Keratinocyte (primary cell): Measurements from ENCODE around the gene KLF16. TPM values are rescaled to one million over a fixed set of nuclear protein-coding genes. Genes with fewer than 3 reads are reported as not detected.

Source experiments
- DNase-seq: peaks from one replicate; pipeline ENCODE4 v3.0.0-alpha.2; 2011; ENCODE audit warnings: low read depth, missing footprints, low spot score
- FAIRE-seq: peaks from 2 replicates; lab custom pipeline; 2011; peaks lifted over from hg19 to GRCh38; lab: Jason Lieb, UNC
- H2AFZ ChIP-seq: 2 replicates; pipeline ENCODE4 v1.6.0; 2012; ENCODE audit warnings: low read length, control low read depth, inconsistent platforms; ENCODE audit not compliant: control insufficient read depth
- H3K27ac ChIP-seq: 2 replicates; pipeline ENCODE4 v1.5.1; 2011; ENCODE audit warnings: low read length; ENCODE audit not compliant: control insufficient read depth, insufficient read depth
- H3K27me3 ChIP-seq: 3 replicates; pipeline ENCODE4 v1.6.0; 2011; ENCODE audit warnings: low read length; ENCODE audit not compliant: control insufficient read depth, insufficient read depth; ENCODE audit errors: extremely low read depth
- H3K36me3 ChIP-seq, 2 experiments: 2 replicates in 1 of 2; 3 replicates in 1 of 2; pipeline ENCODE4 v1.5.1; 2011; ENCODE audit warnings: low read length in 2 of 2, mild to moderate bottlenecking in 1 of 2; ENCODE audit not compliant: control insufficient read depth in 2 of 2, insufficient read depth in 2 of 2; ENCODE audit errors: extremely low read depth in 1 of 2
- H3K4me1 ChIP-seq: 3 replicates; pipeline ENCODE4 v1.5.1; 2011; ENCODE audit warnings: low read length; ENCODE audit not compliant: control insufficient read depth, insufficient read depth; ENCODE audit errors: extremely low read depth
- H3K4me2 ChIP-seq: 3 replicates; pipeline ENCODE4 v1.6.0; 2011; ENCODE audit warnings: low read depth, low read length; ENCODE audit not compliant: control insufficient read depth, insufficient read depth; ENCODE audit errors: extremely low read depth
- H3K4me3 ChIP-seq, 3 experiments: fragments of 200-600 bp in 1 of 3; sonication (generic) in 1 of 3; 2 replicates in 2 of 3; 3 replicates in 1 of 3; pipeline ENCODE4 v1.5.1; 2011 to 2016; ENCODE audit warnings: low read length in 3 of 3, mild to moderate bottlenecking in 3 of 3, control low read depth in 2 of 3, inconsistent platforms in 1 of 3, low read depth in 1 of 3, mixed read lengths in 1 of 3, mixed run types in 1 of 3, moderate library complexity in 1 of 3; ENCODE audit not compliant: control insufficient read depth in 2 of 3, insufficient read depth in 2 of 3; ENCODE audit errors: extremely low read depth in 1 of 3
- H3K79me2 ChIP-seq: 2 replicates; pipeline ENCODE4 v1.6.0; 2012; ENCODE audit warnings: low read length; ENCODE audit not compliant: control insufficient read depth, insufficient read depth
- H3K9ac ChIP-seq: 3 replicates; pipeline ENCODE4 v1.6.0; 2011; ENCODE audit warnings: low read length; ENCODE audit not compliant: control insufficient read depth, insufficient read depth; ENCODE audit errors: extremely low read depth
- H3K9me1 ChIP-seq: 3 replicates; pipeline ENCODE4 v1.6.0; 2011; ENCODE audit warnings: low read length; ENCODE audit not compliant: control insufficient read depth, insufficient read depth; ENCODE audit errors: extremely low read depth
- H3K9me3 ChIP-seq: 2 replicates; pipeline ENCODE4 v1.5.1; 2012; ENCODE audit warnings: low read depth, low read length; ENCODE audit not compliant: control insufficient read depth
- H4K20me1 ChIP-seq: 3 replicates; pipeline ENCODE4 v1.6.0; 2011; ENCODE audit warnings: low read length; ENCODE audit not compliant: control insufficient read depth, insufficient read depth; ENCODE audit errors: extremely low read depth
- EZH2 ChIP-seq: IDR thresholded peaks from one replicate; pipeline ENCODE4 v1.6.1; 2012; ENCODE audit warnings: inconsistent platforms, mild to moderate bottlenecking, low read length, moderate library complexity
- dilution Hi-C: fragments of 300-500 bp; cut with MboI; formaldehyde crosslinking; loops from one replicate; pipeline ENCODE4 v1.7.0; 2020; ENCODE audit warnings: low sequenced_read_pairs; ENCODE audit not compliant: extremely low pct_ligation_motif_present
- polyA plus RNA-seq, 5 experiments: library from polyadenylated mRNA; depleted of rRNA in 3 of 5; stranded (reverse) in 3 of 5; stranded (forward) in 1 of 5; unstranded in 1 of 5; fragments of >200 nt; gene quantifications; 1 replicate in 1 of 5; 2 replicates in 3 of 5; 3 replicates in 1 of 5; pipeline versions ENCODE4 v1.2.1 to v1.2.3, GENCODE V29; 2011 to 2012; ENCODE audit warnings: missing spikeins in 2 of 5, low read depth in 1 of 5, low replicate concordance in 1 of 5
- TF ChIP-seq, protein P1 (sequence below), 3 experiments: IDR thresholded peaks in 1 of 3; conservative IDR thresholded peaks in 1 of 3; optimal IDR thresholded peaks in 1 of 3; 2 replicates in 2 of 3; 3 replicates in 1 of 3; pipeline versions ENCODE3 to v1.5.1; 2011; ENCODE audit warnings: low read length in 3 of 3, mild to moderate bottlenecking in 3 of 3, moderate library complexity in 2 of 3, control low read depth in 1 of 3, inconsistent platforms in 1 of 3; ENCODE audit not compliant: insufficient read depth in 2 of 3; ENCODE audit errors: extremely low read depth in 1 of 3

KLF16 gene
- polyA plus RNA-seq, 1 donor (not counting 4 experiments of a cell fraction or from before 2014, with no cell fraction given), result 4.9 TPM

DNA sequence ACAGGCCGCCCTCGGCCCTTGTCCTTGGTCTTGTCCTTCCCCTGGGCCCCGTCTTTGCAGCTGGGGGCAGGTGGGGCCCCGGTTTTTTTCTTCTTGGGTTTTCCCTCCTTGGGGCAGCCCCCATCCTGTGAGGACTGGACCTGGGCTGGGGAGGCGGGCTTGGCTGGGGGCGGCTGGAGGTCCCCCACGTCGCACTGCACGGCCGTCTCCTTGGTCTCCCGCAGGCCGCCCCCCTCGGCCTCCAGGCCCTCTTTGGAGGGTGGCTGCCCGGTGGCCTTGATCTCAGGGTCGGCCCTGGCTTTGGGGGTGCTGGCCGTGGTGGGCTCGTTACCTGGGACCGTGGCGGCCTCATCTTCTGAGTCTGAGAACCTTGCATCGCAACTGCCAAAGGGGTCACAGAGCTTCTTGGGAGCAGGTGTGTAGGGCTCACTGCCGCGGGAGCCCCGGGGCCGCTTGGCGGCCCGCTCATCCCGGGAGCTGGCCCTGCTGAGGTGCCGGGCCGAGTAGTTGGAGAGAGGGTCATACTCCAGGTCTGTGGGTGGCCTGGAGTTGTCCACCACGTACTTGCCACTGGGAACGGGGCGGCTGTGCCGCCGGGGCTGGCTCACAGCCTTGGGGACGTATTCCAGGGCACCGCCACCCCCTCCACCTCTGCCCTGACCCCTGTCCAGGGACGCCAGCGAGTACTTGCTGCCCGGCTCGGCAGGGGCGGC lies 35.7 kb downstream of the KLF16 start:
- H3K36me3 ChIP-seq, result peaks cover 12 to 16% of the 10 kb centered on the region in 2 experiments
- H3K27ac ChIP-seq, result no peak overlapping the region
- no peaks in the 10 kb centered on the region for H3K9me1 ChIP-seq
- no peaks in the 10 kb centered on the region for H3K4me1 ChIP-seq
- peaks cover 21% of the 10 kb centered on the region for H3K79me2 ChIP-seq
- H3K4me2 ChIP-seq, result no peak overlapping the region
- DNase-seq, result no peak
- no peak overlapping the region for H3K4me3 ChIP-seq
- no peak overlapping the region for H2AFZ ChIP-seq
- H4K20me1 ChIP-seq, result peaks cover 10% of the 10 kb centered on the region
- no peak for TF ChIP-seq EZH2
- TF ChIP-seq, protein P1, sequence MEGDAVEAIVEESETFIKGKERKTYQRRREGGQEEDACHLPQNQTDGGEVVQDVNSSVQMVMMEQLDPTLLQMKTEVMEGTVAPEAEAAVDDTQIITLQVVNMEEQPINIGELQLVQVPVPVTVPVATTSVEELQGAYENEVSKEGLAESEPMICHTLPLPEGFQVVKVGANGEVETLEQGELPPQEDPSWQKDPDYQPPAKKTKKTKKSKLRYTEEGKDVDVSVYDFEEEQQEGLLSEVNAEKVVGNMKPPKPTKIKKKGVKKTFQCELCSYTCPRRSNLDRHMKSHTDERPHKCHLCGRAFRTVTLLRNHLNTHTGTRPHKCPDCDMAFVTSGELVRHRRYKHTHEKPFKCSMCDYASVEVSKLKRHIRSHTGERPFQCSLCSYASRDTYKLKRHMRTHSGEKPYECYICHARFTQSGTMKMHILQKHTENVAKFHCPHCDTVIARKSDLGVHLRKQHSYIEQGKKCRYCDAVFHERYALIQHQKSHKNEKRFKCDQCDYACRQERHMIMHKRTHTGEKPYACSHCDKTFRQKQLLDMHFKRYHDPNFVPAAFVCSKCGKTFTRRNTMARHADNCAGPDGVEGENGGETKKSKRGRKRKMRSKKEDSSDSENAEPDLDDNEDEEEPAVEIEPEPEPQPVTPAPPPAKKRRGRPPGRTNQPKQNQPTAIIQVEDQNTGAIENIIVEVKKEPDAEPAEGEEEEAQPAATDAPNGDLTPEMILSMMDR (optimal IDR thresholded peaks at IDR 0.05 in 1 of 3, IDR thresholded peaks at IDR 0.05 in 1 of 3, conservative IDR thresholded peaks at IDR 0.05 in 1 of 3; ENCODE audit: extremely low read depth in 1 of 3, insufficient read depth in 2 of 3, low read length in 3 of 3), result no peak
- FAIRE-seq, result no peak
- dilution Hi-C loops, result no loop called here
- no peaks in the 10 kb centered on the region for H3K9me3 ChIP-seq
- no peaks in the 10 kb centered on the region for H3K27me3 ChIP-seq
- H3K9ac ChIP-seq, result no peak overlapping the region

DNA sequence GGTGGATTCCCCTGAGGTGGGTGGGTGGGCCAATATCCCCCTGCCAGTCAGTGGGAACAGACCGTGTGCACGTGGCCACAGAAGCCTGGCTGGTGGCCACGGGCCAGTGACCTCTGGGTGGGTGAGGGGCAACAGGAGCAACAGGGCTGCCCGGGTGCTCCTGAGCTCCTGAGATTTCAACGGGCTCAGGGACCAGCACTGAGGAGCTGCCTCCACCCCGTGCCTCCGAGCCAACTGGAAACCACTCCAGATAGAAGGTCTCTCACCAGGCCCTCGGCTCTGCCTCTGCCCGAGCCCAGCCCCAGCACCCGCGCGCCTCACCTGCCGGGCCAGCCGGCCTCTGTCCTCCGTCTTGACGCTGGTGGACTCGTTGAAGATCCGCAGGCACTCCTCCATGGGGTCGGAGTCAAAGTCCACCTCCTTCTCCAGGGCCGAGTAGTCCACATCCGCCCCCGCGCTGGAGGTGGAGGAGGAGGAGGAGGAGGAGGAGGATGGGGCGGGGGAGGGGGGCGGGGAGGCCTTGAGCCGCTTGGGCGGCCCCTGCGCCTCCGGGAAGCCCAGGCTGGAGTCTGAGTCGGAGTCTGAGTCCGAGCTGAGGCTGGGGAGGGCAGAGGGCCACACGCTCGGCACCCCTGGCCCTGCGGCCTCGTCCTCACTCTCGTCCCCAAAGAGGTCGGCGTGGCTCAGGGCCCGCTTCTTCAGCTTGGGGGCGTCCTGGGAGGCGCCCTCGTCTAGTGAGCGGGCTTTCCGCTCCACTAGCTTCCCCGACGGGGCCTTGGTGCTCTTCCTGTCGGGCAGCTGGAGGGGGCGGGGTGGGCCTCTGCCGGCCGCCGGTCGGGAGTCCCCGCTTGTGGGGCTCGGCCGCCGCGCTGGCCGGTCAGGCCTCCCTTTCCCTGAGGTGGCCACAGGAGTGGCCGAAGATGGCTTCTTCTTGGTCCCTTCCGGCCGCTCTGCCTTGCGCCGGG lies 36.5 kb downstream of the KLF16 start:
- Histone ChIP-seq H3K36me3 (peaks cover 18 to 21% of the 10 kb centered on the region in 2 experiments), H3K4me2 (no peak overlapping the region), H3K9me3 (no peaks in the 10 kb centered on the region), H2AFZ (no peak overlapping the region), H3K9ac (no peak overlapping the region), H4K20me1 (peaks cover 5% of the 10 kb centered on the region), H3K79me2 (peaks cover 15% of the 10 kb centered on the region), H3K4me3 (no peak overlapping the region), H3K27me3 (no peaks in the 10 kb centered on the region), H3K27ac (no peak overlapping the region), H3K4me1 (no peaks in the 10 kb centered on the region), H3K9me1 (no peaks in the 10 kb centered on the region)
- no peak for TF ChIP-seq EZH2
- TF ChIP-seq, protein P1 (optimal IDR thresholded peaks at IDR 0.05 in 1 of 3, IDR thresholded peaks at IDR 0.05 in 1 of 3, conservative IDR thresholded peaks at IDR 0.05 in 1 of 3; ENCODE audit: extremely low read depth in 1 of 3, insufficient read depth in 2 of 3, low read length in 3 of 3), result peak in 1 of 3 experiments; percentile 8
- dilution Hi-C loops, result no loop called here
- DNase-seq (no peak), FAIRE-seq (no peak)
